Stromal cell of bone marrow (primary cell): ENCODE results near the gene BMPR1B.
"Not testable (repeated sequence)": the region's sequence is repeated elsewhere in the genome, so short reads cannot be mapped to it uniquely, and the experiment has no call there.

Experiments
- DNase-seq: peaks from one replicate; pipeline ENCODE4 v3.0.0-alpha.2; 2012; ENCODE audit warnings: low read depth

BMPR1B gene

DNA sequence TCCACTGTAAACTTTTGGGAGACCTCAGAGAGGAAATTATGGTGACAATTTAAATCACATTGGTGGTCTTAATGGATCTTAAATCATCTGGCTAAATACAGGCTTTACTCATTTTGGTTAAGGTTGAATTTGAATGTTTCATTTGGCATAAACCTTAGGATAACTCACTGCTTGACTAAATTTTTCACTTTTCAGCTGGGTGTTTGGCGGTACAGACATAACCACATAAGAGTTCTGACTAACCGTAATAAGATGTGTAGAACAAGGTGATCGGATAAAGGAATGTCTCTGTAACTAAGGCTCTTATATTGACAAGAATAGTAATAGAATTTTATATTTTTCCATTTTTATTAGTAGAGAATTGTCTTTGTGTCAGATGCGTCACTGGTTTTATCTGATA is 281.0 kb downstream of the BMPR1B start:
- DNase-seq = no peak

- no peak for DNase-seq
These were observed 286.6 kb downstream of the BMPR1B start for GRCh38 chr4:95044324-95044837.

DNA sequence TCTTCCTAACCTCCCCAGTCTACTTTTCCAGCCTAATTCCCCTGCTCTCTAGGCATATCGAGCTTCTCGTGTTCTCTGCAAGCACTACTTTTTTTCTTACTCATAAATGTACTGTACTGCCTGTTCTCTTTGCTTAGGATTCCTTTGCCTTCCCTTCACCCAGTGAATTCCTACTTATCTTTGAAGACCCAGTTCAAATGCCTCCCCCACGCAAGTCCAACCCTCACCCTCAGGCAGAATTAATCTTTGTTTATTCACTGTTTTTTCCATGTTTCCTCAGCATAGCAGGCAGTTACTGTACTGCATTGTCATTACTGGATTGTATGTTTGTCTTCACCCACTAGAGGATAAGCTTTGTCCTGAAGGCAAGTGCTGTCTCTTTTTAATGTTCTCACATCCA is 287.7 kb downstream of the BMPR1B start:
- DNase-seq = no peak

- no peak for DNase-seq
These were observed 290.5 kb downstream of the BMPR1B start for GRCh38 chr4:95048296-95048695.

DNA sequence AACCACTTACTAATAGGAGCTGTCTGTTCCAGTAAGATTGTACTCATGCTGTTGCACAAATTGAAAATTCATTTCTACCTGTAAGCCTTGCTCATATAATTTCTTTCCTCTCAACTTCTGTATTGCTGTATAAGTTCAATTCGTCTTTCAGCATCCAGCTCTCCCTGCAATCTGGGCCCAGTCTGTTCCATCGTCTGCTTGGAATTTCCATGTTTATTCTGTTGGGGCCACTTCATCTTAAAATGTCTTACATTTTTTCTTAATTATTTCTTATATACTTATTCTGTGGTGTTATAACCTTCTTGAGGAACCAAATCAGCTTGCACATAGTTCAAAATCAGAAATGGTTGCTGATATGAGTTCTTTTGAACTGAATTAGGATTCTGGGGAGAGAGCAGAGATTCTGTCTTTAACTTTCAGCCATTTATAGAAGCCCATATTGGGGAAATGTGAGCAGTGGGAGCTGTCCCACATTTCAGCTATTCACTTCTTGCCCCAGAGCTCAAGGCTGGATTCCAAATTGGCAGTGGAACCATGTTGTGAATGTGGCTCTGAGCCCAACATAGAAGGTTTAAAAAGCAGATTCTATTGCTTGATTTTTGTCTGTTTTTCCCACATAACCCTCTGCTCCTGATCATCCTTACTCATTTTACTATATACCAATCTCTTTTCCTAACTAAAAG is 291.9 kb downstream of the BMPR1B start:
- DNase-seq = no peak

GRCh38 chr4:95050980-95051701 is 293.4 kb downstream of the BMPR1B start:
- no peak for DNase-seq

DNA sequence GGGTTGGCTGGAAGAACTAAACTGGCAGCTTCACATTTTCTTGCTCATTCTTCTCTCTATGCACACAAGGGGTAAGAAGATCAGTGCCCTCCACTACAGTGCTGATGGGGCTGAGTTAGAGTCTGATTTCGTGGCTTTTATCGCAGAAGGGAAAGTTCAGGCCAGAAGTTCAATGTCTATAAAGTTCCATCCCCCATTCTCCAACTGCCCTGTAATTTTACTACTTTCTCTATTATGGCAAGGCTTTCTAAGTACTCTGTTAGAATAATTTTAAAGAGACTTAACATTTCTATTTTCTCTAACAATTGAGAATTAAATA is 293.9 kb downstream of the BMPR1B start:
- DNase-seq = no peak

- no peak for DNase-seq
These were observed 301.2 kb downstream of the BMPR1B start for GRCh38 chr4:95058991-95059390.

DNA sequence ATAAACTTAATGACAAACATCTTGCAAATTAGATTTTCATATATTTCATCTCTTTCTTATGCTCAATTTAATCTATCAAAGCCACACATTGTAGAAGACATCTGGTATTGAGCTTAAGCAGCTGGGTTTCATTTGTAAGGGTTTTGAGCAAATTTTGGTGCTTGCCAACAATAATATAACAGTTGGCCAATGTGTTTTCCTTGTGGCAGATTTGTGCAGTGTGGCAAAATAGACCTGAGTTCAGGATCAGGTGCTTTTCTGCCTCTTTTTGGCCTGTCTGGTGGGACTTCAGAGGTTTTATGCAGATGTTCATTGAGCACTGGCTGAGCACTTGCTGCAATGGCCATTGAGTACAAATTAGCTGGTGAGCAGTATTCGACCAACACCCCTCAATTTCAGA is 301.9 kb downstream of the BMPR1B start:
- peak; percentile 53 for DNase-seq

- DNase-seq = no peak
These were observed 303.5 kb downstream of the BMPR1B start for GRCh38 chr4:95061220-95061619.

DNA sequence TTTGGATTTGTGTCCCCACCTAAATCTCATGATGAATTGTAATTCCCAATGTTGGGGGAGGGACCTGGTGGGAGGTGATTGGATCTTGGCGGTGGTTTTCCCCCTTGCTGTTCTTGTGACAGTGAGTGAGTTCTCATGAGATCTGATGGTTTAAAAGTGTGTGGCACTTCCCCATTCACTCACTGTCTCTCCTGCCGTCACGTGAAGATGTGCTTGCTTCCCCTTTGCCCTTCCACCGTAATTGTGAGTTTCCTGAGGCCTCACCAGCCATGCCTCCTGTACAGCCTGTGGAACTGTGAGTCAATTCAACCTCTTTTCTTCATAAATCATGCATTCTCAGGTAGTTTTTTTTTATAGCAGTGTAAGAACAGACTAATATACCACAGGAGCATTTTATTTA is 304.0 kb downstream of the BMPR1B start:
- DNase-seq = not testable (repeated sequence)

- no peak for DNase-seq
These were observed 308.3 kb downstream of the BMPR1B start for GRCh38 chr4:95066050-95066449.

DNA sequence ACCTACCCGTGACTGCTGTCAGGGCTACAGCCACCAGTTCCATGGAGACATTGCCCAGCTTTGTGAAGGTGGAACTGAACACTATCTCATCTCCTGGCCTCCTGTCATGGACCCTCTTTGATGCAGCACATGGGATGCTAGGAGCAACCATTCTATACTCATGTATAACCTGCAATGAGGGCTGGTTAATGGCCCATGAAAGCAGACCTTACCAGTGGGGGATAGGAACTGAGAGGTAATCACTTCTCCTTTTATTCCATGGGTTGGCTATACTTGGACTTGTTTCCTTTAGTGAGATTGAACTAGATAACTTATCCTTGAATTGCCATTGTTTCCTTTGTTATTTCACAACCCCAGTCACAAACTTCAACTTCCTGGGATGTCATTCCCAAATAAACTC is 310.6 kb downstream of the BMPR1B start:
- no peak for DNase-seq

GRCh38 chr4:95068818-95069478 is 311.2 kb downstream of the BMPR1B start:
- no peak for DNase-seq

- no peak for DNase-seq
These were observed 314.1 kb downstream of the BMPR1B start for GRCh38 chr4:95071851-95072250.

DNA sequence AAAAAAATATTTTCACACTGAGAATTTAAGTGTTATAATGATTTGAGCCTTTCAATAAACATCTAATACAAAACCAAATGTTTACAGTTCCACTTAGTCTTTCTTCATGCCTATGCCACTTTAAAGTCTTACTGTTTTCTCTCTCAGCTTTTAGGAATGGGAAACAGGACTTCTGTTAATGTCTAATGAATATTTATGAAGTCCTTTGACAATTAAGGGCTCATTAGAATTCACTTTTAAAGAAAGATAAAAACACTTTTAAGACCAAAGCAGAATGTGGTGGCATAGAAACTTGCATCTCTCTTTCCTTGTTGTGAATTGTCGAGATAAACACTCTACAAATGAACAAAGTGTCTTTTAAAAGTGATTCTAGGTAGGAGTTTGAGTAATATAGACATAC is 315.9 kb downstream of the BMPR1B start:
- DNase-seq = no peak

- DNase-seq = no peak
These were observed 320.1 kb downstream of the BMPR1B start for GRCh38 chr4:95077864-95078263.

GRCh38 chr4:95080969-95081368 is 323.2 kb downstream of the BMPR1B start:
- DNase-seq = no peak

GRCh38 chr4:95084584-95084983 is 326.8 kb downstream of the BMPR1B start:
- DNase-seq = no peak

DNA sequence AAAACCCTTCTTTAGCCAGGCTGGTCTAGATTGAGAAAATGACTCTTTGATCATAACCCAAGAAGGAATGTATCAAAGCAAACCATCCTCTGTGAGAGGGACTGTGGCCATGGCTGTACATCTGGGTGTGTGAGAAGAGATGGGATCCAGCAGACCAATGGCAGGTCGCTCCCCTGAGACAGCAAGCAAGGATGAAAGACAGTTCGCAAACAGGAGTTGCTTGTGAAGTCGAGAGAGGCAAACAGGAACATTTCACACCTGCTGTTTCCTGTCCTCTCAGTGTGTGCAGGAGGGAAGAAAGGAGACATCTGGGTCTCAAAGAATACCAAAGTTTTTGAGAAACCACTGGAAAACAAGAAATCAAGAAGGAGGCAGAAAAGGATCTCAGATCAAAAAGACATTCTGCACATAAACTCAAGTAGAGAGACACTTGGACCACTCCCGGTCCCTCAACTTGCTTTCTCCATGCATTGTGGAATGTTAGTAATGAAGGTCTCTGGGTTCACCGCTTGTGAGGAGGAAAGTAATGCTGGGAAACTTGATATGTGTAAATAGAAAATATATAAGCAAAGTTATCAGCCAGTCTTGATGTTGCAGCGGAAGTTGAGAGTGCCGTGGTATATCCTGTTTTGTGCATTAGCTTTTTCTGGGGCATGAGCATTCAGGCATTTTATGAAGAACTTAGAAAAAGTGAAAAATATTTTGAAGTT is 327.5 kb downstream of the BMPR1B start:
- no peak for DNase-seq

DNA sequence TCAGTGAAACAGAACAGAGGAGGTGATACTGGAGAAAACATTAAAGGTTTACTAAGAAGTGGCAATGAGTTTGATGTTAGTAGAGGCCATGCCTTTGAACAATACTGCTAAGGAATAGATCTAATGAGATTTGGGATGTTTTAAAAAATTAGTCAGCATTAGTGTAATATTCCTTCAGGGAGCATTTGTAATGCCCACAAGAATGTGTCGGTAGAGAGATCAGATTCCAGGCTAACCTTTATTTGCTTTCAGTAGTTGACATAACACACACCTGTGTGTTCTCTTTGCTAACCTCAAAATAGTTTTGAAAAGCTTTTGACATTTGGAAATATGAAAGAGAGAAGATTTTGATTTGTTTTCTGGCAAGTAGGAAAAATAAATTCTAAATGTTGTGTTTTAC is 328.8 kb downstream of the BMPR1B start:
- DNase-seq = no peak

DNA sequence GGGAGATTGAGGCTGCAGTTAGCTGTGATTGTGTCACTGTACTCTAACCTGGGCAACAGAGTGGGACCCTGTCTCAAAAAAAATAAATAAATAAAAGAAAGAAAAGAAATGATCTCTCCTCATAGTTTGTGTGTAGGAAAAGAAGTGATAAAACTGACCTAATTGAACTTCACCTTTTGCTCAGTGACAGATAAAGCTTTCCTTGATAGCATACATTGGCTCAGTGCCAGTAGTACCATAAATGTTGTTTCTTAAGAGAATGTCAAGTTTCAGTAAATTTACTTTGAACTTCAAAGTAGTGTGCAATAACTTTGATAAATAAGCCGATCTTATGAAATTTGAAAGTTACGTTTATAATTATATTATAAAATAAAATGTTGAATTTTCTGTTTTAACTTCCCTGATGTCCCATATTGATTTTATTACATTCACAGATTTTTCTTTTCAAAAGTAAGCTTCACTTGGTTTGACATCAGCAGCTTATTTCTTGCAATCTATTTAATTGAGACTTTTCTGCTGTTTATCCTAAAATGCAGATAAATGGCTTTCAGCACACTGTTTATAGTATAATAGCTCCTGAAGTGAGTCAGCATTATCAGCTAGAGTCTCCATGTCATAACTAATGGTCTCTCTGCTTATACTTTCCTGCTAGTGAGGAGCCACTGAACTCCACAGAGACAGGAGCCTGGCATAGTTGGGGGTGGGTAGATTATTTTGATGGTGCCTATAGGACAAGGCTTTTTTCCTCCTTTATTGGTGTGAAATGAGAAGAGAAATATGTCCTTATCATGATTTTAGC is 330.1 kb downstream of the BMPR1B start:
- DNase-seq = peak; percentile 4
